Muscle layer of colon (tissue), 2 donors: Measurements from ENCODE around the gene SMAD7.

Source experiments
- H3K27ac ChIP-seq: one replicate; pipeline ENCODE4 v1.7.0; 2013; ENCODE audit warnings: low read depth, mild to moderate bottlenecking, low read length, moderate library complexity
- H3K27me3 ChIP-seq, 2 donors: one replicate each; pipeline ENCODE4 v1.7.0; 2013; ENCODE audit warnings: low read length in 2 of 2, mild to moderate bottlenecking in 2 of 2; ENCODE audit not compliant: insufficient read depth in 2 of 2, control insufficient read depth in 1 of 2
- H3K36me3 ChIP-seq: one replicate; pipeline ENCODE4 v1.7.0; 2013; ENCODE audit warnings: mild to moderate bottlenecking, low read length; ENCODE audit not compliant: insufficient read depth
- H3K4me1 ChIP-seq: one replicate; pipeline ENCODE4 v1.7.0; 2013; ENCODE audit warnings: mild to moderate bottlenecking, low read length; ENCODE audit not compliant: insufficient read depth
- H3K4me3 ChIP-seq, 2 donors: one replicate each; pipeline ENCODE4 v1.7.0; 2013; ENCODE audit warnings: low read length in 2 of 2, low read depth in 1 of 2, mild to moderate bottlenecking in 1 of 2, moderate library complexity in 1 of 2
- H3K9ac ChIP-seq: one replicate; pipeline ENCODE4 v1.7.0; 2013; ENCODE audit warnings: low read length
- H3K9me3 ChIP-seq: one replicate; pipeline ENCODE4 v1.7.0; 2013; ENCODE audit warnings: mild to moderate bottlenecking, low read length
- donor health status: abdominal sarcoma.
- donor health status: Adenocarcinoma of cecum.

The SMAD7 gene

GRCh38 chr18:48939205-48940097, 11.3 kb downstream of the SMAD7 start:
- Histone ChIP-seq H3K36me3 (peaks cover 13% of the 10 kb centered on the region), H3K9me3 (no peaks in the 10 kb centered on the region), H3K27me3 (no peaks in the 10 kb centered on the region), H3K27ac (peak overlapping the region; percentile 76), H3K4me3 (peak overlapping the region; percentile 12 to 36), H3K4me1 (peaks cover 89% of the 10 kb centered on the region), H3K9ac (peak overlapping the region; percentile 5)

GRCh38 chr18:48938827-48939204, 11.9 kb downstream of the SMAD7 start:
- Histone ChIP-seq H3K9me3 (no peaks in the 10 kb centered on the region), H3K4me3 (no peak overlapping the region), H3K36me3 (peaks cover 13% of the 10 kb centered on the region), H3K27ac (peak overlapping the region; percentile 60), H3K9ac (no peak overlapping the region), H3K4me1 (peaks cover 89% of the 10 kb centered on the region), H3K27me3 (no peaks in the 10 kb centered on the region)

DNA sequence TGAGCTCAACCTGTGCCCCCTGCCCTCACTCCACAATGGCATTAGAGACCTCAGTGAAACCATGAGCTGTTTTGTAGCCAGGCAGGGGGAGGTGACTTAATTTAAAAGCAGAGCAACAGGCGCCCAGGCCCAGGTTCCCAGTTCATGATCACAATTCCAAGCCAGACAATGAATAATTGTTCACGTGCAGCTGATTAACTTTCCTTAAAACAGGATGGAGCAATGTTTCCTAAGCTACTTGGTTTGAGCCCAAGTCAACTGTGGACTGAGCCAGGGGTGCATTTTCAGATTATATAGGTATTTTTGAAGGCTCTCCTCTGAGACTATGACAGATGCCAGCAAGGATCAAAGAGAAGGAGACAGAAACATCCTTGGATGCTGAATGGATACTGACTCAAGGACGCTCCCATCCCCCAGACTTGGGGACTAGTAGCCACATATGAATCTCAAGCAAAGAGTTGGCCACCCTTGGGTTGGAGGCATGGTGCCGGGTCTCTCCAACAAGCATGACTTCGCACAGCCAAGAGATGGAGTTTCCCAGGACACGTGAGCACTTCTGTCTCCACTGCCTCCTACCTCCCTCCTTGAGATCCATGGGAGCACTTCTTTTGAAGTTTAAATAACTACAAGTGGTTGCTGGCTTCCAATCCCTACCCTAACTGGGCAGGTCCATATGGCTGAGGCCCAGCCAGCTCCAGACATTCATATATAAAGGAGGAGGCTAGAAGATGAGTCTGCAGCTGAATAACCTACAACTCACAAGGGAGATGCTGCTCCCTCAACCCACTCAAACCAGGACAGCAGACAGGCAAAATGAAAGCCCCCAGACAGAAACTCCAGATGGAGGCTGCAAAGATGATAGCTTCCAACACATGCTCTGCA, 12.7 kb downstream of the SMAD7 start:
- Histone ChIP-seq H3K9ac (no peak overlapping the region), H3K27ac (peak overlapping the region; percentile 60), H3K9me3 (no peaks in the 10 kb centered on the region), H3K27me3 (no peaks in the 10 kb centered on the region), H3K4me1 (peaks cover 89% of the 10 kb centered on the region), H3K36me3 (peaks cover 13% of the 10 kb centered on the region), H3K4me3 (no peak overlapping the region)

DNA sequence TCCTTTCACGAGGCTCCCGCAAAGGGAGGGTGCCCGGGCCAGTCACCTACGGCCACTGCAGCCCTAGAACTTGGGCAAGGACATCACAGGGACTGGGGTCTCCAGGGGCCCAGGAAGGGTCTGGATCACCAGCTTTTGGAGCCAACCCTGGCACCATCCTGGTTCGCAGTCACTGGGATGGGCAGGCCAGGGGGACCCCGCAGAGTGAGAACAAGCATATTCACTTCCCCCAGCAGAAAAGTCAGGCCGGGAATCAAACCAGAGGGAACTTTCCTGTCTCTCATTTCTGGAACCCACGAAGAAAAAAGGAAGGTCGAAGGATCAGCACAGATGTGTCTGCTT, 15.4 kb downstream of the SMAD7 start:
- no peaks in the 10 kb centered on the region for H3K9me3 ChIP-seq
- peak overlapping the region; percentile 34 for H3K9ac ChIP-seq
- peaks cover 89% of the 10 kb centered on the region for H3K4me1 ChIP-seq
- H3K36me3 ChIP-seq, result no peaks in the 10 kb centered on the region
- H3K27me3 ChIP-seq, result no peaks in the 10 kb centered on the region
- peak overlapping the region; percentile 65 for H3K27ac ChIP-seq
- H3K4me3 ChIP-seq, result peak overlapping the region in 1 of 2 donors; percentile 37

DNA sequence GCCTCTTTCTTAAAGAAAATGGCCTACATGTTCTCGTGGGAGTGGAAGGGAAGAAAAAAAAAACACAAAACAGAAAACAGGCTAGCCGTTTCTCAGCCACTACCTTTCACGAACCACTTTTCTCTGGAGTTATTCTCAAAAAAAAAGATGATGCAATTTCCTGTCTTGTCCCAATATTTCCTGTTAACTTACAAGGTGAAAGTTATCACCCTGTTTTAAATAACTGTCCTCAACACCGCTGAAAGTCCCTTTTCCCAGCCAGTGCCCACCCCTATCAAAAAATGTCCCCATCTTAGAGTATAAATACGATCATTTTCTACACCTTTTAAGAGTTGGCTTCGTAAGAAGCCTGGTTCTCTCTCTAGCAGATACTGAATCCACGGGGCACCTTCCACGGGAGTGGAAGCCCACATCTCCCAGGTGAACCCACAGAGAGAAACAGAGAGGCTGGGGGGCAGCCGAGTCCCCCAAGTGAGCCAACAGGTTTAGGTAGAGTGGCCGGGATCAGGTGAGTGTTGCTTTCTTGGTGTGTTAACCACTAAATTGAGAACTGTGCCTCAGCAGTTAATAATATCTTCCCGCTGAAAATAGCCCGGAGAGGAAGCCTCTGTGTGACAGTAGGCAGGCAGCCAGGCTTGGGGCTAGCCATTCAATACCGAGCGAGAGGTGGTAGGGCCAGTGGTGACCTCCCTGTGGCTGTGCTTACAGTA, 15.9 kb downstream of the SMAD7 start:
- Histone ChIP-seq H3K27me3 (no peaks in the 10 kb centered on the region), H3K4me1 (peaks cover 90% of the 10 kb centered on the region), H3K27ac (peak overlapping the region; percentile 65)

GRCh38 chr18:48934415-48934722, 16.4 kb downstream of the SMAD7 start:
- Histone ChIP-seq H3K4me1 (peaks cover 90% of the 10 kb centered on the region), H3K36me3 (no peaks in the 10 kb centered on the region), H3K27ac (peak overlapping the region; percentile 65), H3K9me3 (no peaks in the 10 kb centered on the region), H3K4me3 (peak overlapping the region in 1 of 2 donors; percentile 29), H3K9ac (no peak overlapping the region), H3K27me3 (no peaks in the 10 kb centered on the region)

More for the DNA sequence above, 15.9 kb downstream of the SMAD7 start:
- no peaks in the 10 kb centered on the region for H3K9me3 ChIP-seq
- no peaks in the 10 kb centered on the region for H3K36me3 ChIP-seq
- peak overlapping the region in 1 of 2 donors; percentile 37 for H3K4me3 ChIP-seq
- H3K9ac ChIP-seq, result peak overlapping the region; percentile 34

- Histone ChIP-seq H3K9me3 (no peaks in the 10 kb centered on the region), H3K4me1 (peaks cover 94% of the 10 kb centered on the region), H3K27me3 (no peaks in the 10 kb centered on the region), H3K9ac (peak overlapping the region; percentile 7), H3K27ac (peak overlapping the region; percentile 72), H3K4me3 (peak overlapping the region; percentile 7 to 29), H3K36me3 (no peaks in the 10 kb centered on the region)
Measured at GRCh38 chr18:48933578-48934414, 17.0 kb downstream of the SMAD7 start.

GRCh38 chr18:48932822-48933510, 17.8 kb downstream of the SMAD7 start:
- H3K27me3 ChIP-seq, result no peaks in the 10 kb centered on the region
- H3K4me3 ChIP-seq, result peak overlapping the region in 1 of 2 donors; percentile 30
- peak overlapping the region; percentile 79 for H3K27ac ChIP-seq
- H3K9me3 ChIP-seq, result no peaks in the 10 kb centered on the region
- H3K9ac ChIP-seq, result no peak overlapping the region
- H3K4me1 ChIP-seq, result peaks cover 94% of the 10 kb centered on the region
- no peaks in the 10 kb centered on the region for H3K36me3 ChIP-seq

DNA sequence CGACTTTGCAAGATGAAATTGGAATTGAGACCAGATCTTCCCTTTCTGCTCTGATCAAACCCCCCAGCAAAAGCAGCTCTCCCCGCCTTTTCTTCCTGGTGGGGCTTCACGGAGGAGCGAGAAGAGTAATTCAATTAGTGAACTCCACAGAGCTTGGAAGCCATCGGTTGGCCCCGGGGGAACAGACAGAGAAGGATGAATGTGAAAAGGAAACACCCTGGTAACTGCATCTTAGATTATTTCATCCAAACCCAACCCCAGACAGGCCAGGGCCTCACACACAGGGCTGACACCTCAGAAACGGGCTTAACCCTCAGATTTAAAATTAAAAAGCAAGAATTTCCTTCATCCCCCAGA, 18.3 kb downstream of the SMAD7 start:
- Histone ChIP-seq H3K9ac (no peak overlapping the region), H3K27me3 (no peaks in the 10 kb centered on the region), H3K9me3 (no peaks in the 10 kb centered on the region), H3K27ac (peak overlapping the region; percentile 79), H3K4me3 (peak overlapping the region in 1 of 2 donors; percentile 30), H3K36me3 (no peaks in the 10 kb centered on the region), H3K4me1 (peaks cover 94% of the 10 kb centered on the region)

DNA sequence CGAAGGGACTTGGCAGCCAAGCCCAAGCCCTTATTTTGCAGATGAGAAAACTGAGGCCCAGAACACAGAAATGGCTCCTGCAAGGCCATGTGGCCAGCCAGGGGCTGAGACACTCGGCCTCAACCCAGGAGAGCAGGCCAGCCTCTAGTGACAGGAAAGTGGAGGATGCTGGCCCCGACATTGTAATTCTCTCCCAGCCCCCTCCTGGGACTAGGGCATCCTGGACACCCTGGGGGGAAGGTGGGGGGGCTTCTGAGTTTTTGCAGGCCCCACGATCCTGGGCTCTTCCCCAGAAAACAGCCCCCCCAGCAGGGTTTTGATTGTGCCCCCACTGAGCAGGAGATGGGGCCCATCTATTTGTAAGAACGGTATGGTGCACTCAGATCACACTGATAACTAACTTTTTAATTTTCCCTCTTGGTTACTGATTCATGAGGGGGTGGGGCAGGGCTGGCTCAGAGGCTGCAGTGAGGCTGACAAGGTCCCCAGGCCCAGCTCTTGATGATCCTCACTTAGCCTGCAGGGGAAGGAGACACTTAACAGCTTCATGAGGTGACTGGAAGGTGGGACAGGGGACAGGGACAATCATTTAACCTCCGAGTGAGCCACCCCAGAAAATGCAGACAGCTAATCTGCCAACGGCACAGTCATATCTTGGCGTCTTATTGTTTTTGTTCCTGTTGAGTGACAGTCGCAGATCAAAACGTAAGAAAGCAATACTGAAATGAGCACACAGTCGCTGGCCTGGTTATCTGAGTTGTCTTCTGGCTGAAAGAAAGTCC, 18.9 kb downstream of the SMAD7 start:
- H3K9me3 ChIP-seq, result no peaks in the 10 kb centered on the region
- no peak overlapping the region for H3K9ac ChIP-seq
- H3K27ac ChIP-seq, result peak overlapping the region; percentile 92
- no peaks in the 10 kb centered on the region for H3K36me3 ChIP-seq
- H3K4me1 ChIP-seq, result peaks cover 98% of the 10 kb centered on the region
- H3K4me3 ChIP-seq, result peak overlapping the region in 1 of 2 donors; percentile 30
- H3K27me3 ChIP-seq, result no peaks in the 10 kb centered on the region
